DOHH2 (cell line): ENCODE measurements around the gene HMG20A.

Source experiments
- H3F3A ChIP-seq: fragments of 200-600 bp; sonication (generic), shearing (Covaris generic); 2 replicates; pipeline ENCODE4 v1.6.0; 2016; ENCODE audit warnings: antibody characterized with exemption, mild to moderate bottlenecking; ENCODE audit not compliant: control insufficient read depth, insufficient read depth
- H3K27ac ChIP-seq: fragments of 200-600 bp; sonication (generic); 2 replicates; pipeline ENCODE4 v1.5.1; 2014; ENCODE audit warnings: low read depth, mild to moderate bottlenecking, low read length, moderate library complexity
- H3K27me3 ChIP-seq: fragments of 200-600 bp; sonication (generic); 2 replicates; pipeline ENCODE4 v1.6.1; 2014; ENCODE audit warnings: mild to moderate bottlenecking, low read length, mixed read lengths; ENCODE audit not compliant: control insufficient read depth
- H3K36me3 ChIP-seq: fragments of 200-600 bp; sonication (generic); 2 replicates; pipeline ENCODE4 v1.6.1; 2014; ENCODE audit warnings: mild to moderate bottlenecking, low read length, moderate library complexity, mixed read lengths; ENCODE audit not compliant: control insufficient read depth
- H3K4me1 ChIP-seq: fragments of 200-600 bp; sonication (generic); 2 replicates; pipeline ENCODE4 v1.6.1; 2014; ENCODE audit warnings: mild to moderate bottlenecking, low read length, mixed read lengths; ENCODE audit not compliant: control insufficient read depth
- H3K4me2 ChIP-seq: fragments of 200-600 bp; sonication (generic); 2 replicates; pipeline ENCODE4 v1.6.0; 2014; ENCODE audit warnings: mild to moderate bottlenecking, low read length, moderate library complexity
- H3K4me3 ChIP-seq: fragments of 200-600 bp; sonication (generic); 2 replicates; pipeline ENCODE4 v1.5.1; 2014; ENCODE audit warnings: mild to moderate bottlenecking, low read length, mixed read lengths
- H3K79me2 ChIP-seq: fragments of 200-600 bp; sonication (generic); 2 replicates; pipeline ENCODE4 v1.6.1; 2014; ENCODE audit warnings: mild to moderate bottlenecking, low read length, mixed read lengths; ENCODE audit not compliant: control insufficient read depth
- H3K9me2 ChIP-seq: fragments of 200-600 bp; sonication (generic); replicated peaks from 2 replicates; pipeline ENCODE4 v1.6.1; 2014; ENCODE audit warnings: mild to moderate bottlenecking, low read length, mixed read lengths; ENCODE audit not compliant: control insufficient read depth
- H3K9me3 ChIP-seq: fragments of 200-600 bp; sonication (generic); 2 replicates; pipeline ENCODE4 v1.6.1; 2014; ENCODE audit warnings: antibody characterized with exemption, low read length, mixed read lengths; ENCODE audit not compliant: control insufficient read depth, insufficient read depth
- H4K20me1 ChIP-seq: fragments of 200-600 bp; sonication (generic); 2 replicates; pipeline ENCODE4 v1.6.0; 2014; ENCODE audit warnings: low read depth, mild to moderate bottlenecking, antibody characterized with exemption, low read length, moderate library complexity; ENCODE audit not compliant: control insufficient read depth, insufficient read depth
- EZH2phosphoT487 ChIP-seq: fragments of 200-600 bp; sonication (generic); IDR thresholded peaks from 2 replicates; pipeline ENCODE4 v1.6.1; 2017; ENCODE audit warnings: borderline replicate concordance, mild to moderate bottlenecking, antibody characterized with exemption, low read length, moderate library complexity, mixed read lengths
- TF ChIP-seq, protein P1 (sequence below): fragments of 200-600 bp; sonication (generic); IDR thresholded peaks from one replicate; pipeline ENCODE4 v1.5.1; 2014; ENCODE audit warnings: antibody characterized with exemption, mild to moderate bottlenecking, low read depth, low read length; ENCODE audit not compliant: poor library complexity, severe bottlenecking

HMG20A gene

DNA sequence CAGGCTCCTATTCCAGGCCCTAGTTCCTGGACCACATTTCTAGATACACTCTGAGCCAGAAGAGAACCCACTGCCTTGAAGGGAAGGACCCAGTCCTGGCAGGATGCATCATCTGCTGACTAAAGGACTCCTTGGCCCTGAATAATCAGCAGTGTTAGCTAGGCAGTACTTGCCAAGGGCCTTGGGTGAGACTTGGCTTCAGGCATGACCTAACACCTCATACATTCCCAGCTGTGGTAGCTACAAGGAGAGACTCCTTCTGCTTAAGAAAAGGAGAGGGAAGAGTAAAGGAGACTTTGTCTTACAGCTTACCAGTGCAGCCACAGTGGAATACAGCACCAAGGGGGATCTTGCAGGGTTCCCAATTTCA, 27.2 kb upstream of the HMG20A start:
- Histone ChIP-seq H3K79me2 (0 out of 2 replicates have a peak, but pooled peaks cover 3% of the 10 kb centered on the region), H3K27me3 (no peaks in the 10 kb centered on the region), H3F3A (no peaks in the 10 kb centered on the region), H3K4me1 (peaks cover 17% of the 10 kb centered on the region), H3K4me3 (no peak overlapping the region), H3K36me3 (no peaks in the 10 kb centered on the region), H3K4me2 (no peak overlapping the region), H3K9me3 (peaks cover 5% of the 10 kb centered on the region), H3K27ac (no peak overlapping the region), H4K20me1 (no peaks in the 10 kb centered on the region), H3K9me2 (no peaks in the 10 kb centered on the region)
- TF ChIP-seq, protein P1, sequence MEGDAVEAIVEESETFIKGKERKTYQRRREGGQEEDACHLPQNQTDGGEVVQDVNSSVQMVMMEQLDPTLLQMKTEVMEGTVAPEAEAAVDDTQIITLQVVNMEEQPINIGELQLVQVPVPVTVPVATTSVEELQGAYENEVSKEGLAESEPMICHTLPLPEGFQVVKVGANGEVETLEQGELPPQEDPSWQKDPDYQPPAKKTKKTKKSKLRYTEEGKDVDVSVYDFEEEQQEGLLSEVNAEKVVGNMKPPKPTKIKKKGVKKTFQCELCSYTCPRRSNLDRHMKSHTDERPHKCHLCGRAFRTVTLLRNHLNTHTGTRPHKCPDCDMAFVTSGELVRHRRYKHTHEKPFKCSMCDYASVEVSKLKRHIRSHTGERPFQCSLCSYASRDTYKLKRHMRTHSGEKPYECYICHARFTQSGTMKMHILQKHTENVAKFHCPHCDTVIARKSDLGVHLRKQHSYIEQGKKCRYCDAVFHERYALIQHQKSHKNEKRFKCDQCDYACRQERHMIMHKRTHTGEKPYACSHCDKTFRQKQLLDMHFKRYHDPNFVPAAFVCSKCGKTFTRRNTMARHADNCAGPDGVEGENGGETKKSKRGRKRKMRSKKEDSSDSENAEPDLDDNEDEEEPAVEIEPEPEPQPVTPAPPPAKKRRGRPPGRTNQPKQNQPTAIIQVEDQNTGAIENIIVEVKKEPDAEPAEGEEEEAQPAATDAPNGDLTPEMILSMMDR: no peak
- TF ChIP-seq EZH2phosphoT487: no peak

DNA sequence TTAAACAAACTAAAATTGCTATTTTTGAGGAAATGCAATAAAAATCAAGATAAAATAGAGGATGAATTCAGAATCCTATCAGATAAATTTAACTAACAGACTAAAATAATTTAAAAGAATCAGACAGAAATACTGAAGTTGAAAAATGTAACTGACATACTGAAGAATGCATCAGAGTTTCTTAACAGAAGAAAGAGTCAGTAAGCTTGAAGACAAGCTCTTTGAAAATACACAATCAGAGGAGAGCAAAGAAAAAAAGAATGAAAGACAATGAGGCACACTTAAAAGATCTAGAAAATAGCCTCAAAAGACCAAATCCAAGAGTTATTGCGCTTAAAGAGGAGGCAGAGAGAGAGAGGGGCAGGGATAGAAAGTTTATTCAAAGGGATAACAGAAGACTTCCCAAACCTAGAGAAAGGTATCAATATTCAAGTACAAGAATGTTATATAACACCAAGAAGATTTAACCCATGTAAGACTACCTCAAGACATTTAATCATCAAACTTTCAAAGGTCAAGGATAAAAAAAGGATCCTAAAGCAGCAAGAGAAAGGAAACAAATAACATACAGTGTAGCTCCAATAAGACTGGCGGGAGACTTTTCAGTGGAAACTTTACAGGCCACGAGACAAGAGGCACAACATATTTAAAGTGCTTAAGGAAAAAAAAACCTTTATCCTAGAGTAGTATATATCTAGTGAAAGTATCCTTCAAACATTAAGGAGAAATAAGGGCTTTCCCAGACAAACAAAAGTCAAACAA, 25.5 kb upstream of the HMG20A start:
- Histone ChIP-seq H3K79me2 (0 out of 2 replicates have a peak, but pooled peaks cover 3% of the 10 kb centered on the region), H4K20me1 (no peaks in the 10 kb centered on the region)
- TF ChIP-seq, protein P1: no peak
- TF ChIP-seq EZH2phosphoT487: no peak

DNA sequence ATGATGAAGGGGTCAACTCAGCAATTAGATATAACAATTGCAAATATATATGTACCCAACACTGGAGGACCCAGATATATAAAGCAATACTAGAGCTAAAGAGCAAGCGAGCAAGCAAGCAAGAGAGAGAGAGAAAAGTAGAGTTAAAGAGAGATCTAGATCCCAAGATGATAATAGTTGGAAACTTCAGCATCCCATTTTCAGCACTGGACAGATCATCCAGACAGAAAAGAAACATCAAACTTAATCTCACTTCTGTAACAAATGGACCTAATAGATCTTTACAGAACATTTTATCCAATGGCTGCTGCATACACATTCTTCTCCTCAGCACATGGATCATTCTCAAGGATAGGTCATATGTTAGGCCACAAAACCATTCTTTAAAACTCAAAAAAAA, 24.0 kb upstream of the HMG20A start:
- Histone ChIP-seq H3K4me1 (no peaks in the 10 kb centered on the region), H4K20me1 (no peaks in the 10 kb centered on the region), H3F3A (no peaks in the 10 kb centered on the region)

More for the DNA sequence above, 25.5 kb upstream of the HMG20A start:
- no peaks in the 10 kb centered on the region for H3K36me3 ChIP-seq
- H3K9me3 ChIP-seq: peaks cover 17% of the 10 kb centered on the region
- no peaks in the 10 kb centered on the region for H3K27me3 ChIP-seq
- H3K4me1 ChIP-seq: peaks cover 2% of the 10 kb centered on the region
- H3K4me2 ChIP-seq: no peak overlapping the region
- H3K9me2 ChIP-seq: no peaks in the 10 kb centered on the region
- no peaks in the 10 kb centered on the region for H3F3A ChIP-seq
- no peak overlapping the region for H3K4me3 ChIP-seq
- no peak overlapping the region for H3K27ac ChIP-seq

More for the DNA sequence above, 24.0 kb upstream of the HMG20A start:
- no peaks in the 10 kb centered on the region for H3K36me3 ChIP-seq
- H3K27ac ChIP-seq: no peak overlapping the region
- TF ChIP-seq, protein P1: no peak
- no peak for TF ChIP-seq EZH2phosphoT487
- H3K27me3 ChIP-seq: no peaks in the 10 kb centered on the region
- no peak overlapping the region for H3K4me3 ChIP-seq
- H3K79me2 ChIP-seq: 0 out of 2 replicates have a peak, but pooled peaks cover 3% of the 10 kb centered on the region
- H3K4me2 ChIP-seq: no peak overlapping the region
- H3K9me3 ChIP-seq: peaks cover 20% of the 10 kb centered on the region
- no peaks in the 10 kb centered on the region for H3K9me2 ChIP-seq
